PC-9 (cell line): ENCODE measurements around the gene ENPP6. TPM values are rescaled to one million over a fixed set of nuclear protein-coding genes. Genes with fewer than 3 reads are reported as not detected.

ENCODE experiments used
- BruUV-seq: library from RNA; stranded (reverse); fragments of 400-500 nt; replicated peaks from 2 replicates; lab custom pipeline; 2021; lab: Mats Ljungman, UMichigan
- CTCF ChIA-PET: fragments of 300-600 bp; sonication (Branson Sonifier 250); formaldehyde crosslinking; loops from one replicate; lab custom pipeline; 2022; ENCODE audit warnings: antibody characterized with exemption; lab: Charles Lee
- POLR2A ChIA-PET: fragments of 300-600 bp; sonication (Branson Sonifier 250); formaldehyde crosslinking; loops from one replicate; lab custom pipeline; 2022; ENCODE audit warnings: antibody characterized with exemption; ENCODE audit not compliant: unreplicated experiment; lab: Charles Lee
- DNase-seq, 2 experiments: peaks; one replicate each; pipeline versions ENCODE4 v3.0.0 to v3.0.0-alpha.2; 2015 to 2022; ENCODE audit warnings: mixed read lengths in 1 of 2
- H2AFZ ChIP-seq: fragments of 200-600 bp; sonication (generic); 2 replicates; pipeline ENCODE4 v1.8.1; 2017; ENCODE audit warnings: antibody characterized with exemption
- H3F3A ChIP-seq: fragments of 200-600 bp; sonication (generic); 2 replicates; pipeline ENCODE4 v1.8.1; 2017; ENCODE audit warnings: antibody characterized with exemption, mild to moderate bottlenecking, low read depth; ENCODE audit not compliant: insufficient read depth
- H3K27ac ChIP-seq: fragments of 200-600 bp; sonication (generic); 2 replicates; pipeline ENCODE4 v1.6.1; 2016; ENCODE audit warnings: mixed run types
- H3K27me3 ChIP-seq: fragments of 200-600 bp; sonication (generic); 2 replicates; pipeline ENCODE4 v1.6.1; 2016; ENCODE audit warnings: low read depth, mixed run types; ENCODE audit not compliant: insufficient read depth
- H3K36me3 ChIP-seq: fragments of 200-600 bp; sonication (generic); 2 replicates; pipeline ENCODE4 v1.6.1; 2016; ENCODE audit warnings: low read depth, mixed run types
- H3K4me1 ChIP-seq: fragments of 200-600 bp; sonication (generic); replicated peaks from 2 replicates; pipeline ENCODE4 v1.6.1; 2016; ENCODE audit warnings: mixed run types; ENCODE audit not compliant: insufficient read depth
- H3K4me2 ChIP-seq: fragments of 200-600 bp; sonication (generic); 2 replicates; pipeline ENCODE4 v1.6.1; 2017; ENCODE audit warnings: mixed run types
- H3K4me3 ChIP-seq: fragments of 200-600 bp; sonication (generic); 2 replicates; pipeline ENCODE4 v1.6.1; 2016; ENCODE audit warnings: mixed run types
- H3K79me2 ChIP-seq: fragments of 200-600 bp; sonication (generic); 2 replicates; pipeline ENCODE4 v1.6.1; 2017; ENCODE audit warnings: low read depth, mixed run types
- H3K9me2 ChIP-seq: fragments of 200-600 bp; sonication (generic); 2 replicates; pipeline ENCODE4 v1.8.1; 2017; ENCODE audit warnings: mild to moderate bottlenecking; ENCODE audit not compliant: insufficient read depth
- H3K9me3 ChIP-seq: fragments of 200-600 bp; sonication (generic); 2 replicates; pipeline ENCODE4 v1.8.1; 2016; ENCODE audit warnings: low read depth; ENCODE audit not compliant: insufficient read depth
- H4K20me1 ChIP-seq: fragments of 200-600 bp; sonication (generic); 2 replicates; pipeline ENCODE4 v1.8.1; 2017; ENCODE audit not compliant: insufficient read depth
- EZH2 ChIP-seq: fragments of 200-600 bp; sonication (generic); IDR thresholded peaks from 2 replicates; pipeline ENCODE4 v1.8.0; 2017; ENCODE audit warnings: antibody characterized with exemption, low read depth
- intact Hi-C: fragments of 100-400 bp; cut with micrococcal nuclease; formaldehyde crosslinking; loops from one replicate; pipeline ENCODE4 v1.10.0; 2022; ENCODE audit not compliant: unreplicated experiment
- total RNA-seq: library from RNA; stranded (reverse); gene quantifications from 2 replicates; pipeline ENCODE4 v1.2.3, GENCODE V29; 2021
- TF ChIP-seq, protein P1 (sequence below): fragments of 200-600 bp; sonication (generic); conservative IDR thresholded peaks from 2 replicates; pipeline ENCODE4 v1.6.1; 2017; ENCODE audit warnings: mixed run types, antibody characterized with exemption, mild to moderate bottlenecking, moderate library complexity

Gene ENPP6
- total RNA-seq, 1 experiment from 2014 or later = not detected

DNA sequence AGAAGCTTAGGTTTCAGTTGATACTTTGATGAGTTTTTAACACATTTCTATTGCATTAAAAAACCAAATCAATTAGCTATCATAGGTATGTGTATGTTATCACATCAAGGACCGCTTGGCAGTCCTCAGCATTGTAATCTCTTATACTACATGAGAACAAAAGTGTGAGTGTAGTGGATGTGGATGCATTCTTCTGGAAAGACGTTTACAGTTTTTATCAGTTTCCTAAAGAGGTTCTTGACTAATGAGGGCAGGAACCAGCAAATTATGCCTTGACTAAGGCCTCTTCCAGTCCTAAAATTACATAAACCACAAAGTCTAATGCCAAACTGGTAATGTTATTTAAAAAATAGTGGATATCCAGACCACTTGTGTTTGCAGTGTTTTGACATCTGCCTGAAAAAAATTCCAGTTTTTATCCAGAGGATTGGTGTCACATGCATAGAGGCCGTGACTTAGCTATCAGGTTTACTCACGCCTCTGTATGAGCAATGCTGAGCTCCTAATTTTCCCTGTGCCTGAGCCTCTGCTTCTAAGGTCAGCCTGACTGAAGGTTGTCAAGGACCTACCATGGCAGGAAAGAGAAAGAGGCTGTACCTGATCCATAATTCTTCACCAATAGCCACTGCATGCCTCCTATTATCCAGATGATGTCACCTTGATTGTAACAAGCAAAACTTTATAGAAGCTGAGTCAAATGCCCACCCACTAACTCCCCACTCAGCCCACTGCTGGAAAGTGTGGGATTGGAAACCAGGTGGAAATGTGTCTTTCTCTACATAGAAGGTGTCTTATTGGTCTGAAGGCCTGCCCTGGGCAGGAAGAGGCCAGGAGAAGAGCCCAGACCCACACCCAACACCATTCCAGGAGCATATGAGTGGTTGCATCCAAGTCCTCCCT lies 68.7 kb downstream of the ENPP6 start:
- H3K4me1 ChIP-seq = no peaks in the 10 kb centered on the region
- no peaks in the 10 kb centered on the region for H3K9me3 ChIP-seq
- no peaks in the 10 kb centered on the region for H3K9me2 ChIP-seq
- no peak overlapping the region for H3K4me2 ChIP-seq
- intact Hi-C loops = no loop called here
- TF ChIP-seq EZH2 = no peak
- TF ChIP-seq, protein P1, sequence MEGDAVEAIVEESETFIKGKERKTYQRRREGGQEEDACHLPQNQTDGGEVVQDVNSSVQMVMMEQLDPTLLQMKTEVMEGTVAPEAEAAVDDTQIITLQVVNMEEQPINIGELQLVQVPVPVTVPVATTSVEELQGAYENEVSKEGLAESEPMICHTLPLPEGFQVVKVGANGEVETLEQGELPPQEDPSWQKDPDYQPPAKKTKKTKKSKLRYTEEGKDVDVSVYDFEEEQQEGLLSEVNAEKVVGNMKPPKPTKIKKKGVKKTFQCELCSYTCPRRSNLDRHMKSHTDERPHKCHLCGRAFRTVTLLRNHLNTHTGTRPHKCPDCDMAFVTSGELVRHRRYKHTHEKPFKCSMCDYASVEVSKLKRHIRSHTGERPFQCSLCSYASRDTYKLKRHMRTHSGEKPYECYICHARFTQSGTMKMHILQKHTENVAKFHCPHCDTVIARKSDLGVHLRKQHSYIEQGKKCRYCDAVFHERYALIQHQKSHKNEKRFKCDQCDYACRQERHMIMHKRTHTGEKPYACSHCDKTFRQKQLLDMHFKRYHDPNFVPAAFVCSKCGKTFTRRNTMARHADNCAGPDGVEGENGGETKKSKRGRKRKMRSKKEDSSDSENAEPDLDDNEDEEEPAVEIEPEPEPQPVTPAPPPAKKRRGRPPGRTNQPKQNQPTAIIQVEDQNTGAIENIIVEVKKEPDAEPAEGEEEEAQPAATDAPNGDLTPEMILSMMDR = no peak
- no peak for DNase-seq
- no peak overlapping the region for H3K4me3 ChIP-seq
- H4K20me1 ChIP-seq = no peaks in the 10 kb centered on the region
- no peak overlapping the region for H2AFZ ChIP-seq
- no TSS peak for BruUV-seq
- CTCF ChIA-PET = no interaction called here
- H3K36me3 ChIP-seq = no peaks in the 10 kb centered on the region
- POLR2A ChIA-PET = no interaction called here
- H3F3A ChIP-seq = no peaks in the 10 kb centered on the region
- H3K79me2 ChIP-seq = no peaks in the 10 kb centered on the region
- H3K27me3 ChIP-seq = no peaks in the 10 kb centered on the region
- H3K27ac ChIP-seq = no peak overlapping the region

DNA sequence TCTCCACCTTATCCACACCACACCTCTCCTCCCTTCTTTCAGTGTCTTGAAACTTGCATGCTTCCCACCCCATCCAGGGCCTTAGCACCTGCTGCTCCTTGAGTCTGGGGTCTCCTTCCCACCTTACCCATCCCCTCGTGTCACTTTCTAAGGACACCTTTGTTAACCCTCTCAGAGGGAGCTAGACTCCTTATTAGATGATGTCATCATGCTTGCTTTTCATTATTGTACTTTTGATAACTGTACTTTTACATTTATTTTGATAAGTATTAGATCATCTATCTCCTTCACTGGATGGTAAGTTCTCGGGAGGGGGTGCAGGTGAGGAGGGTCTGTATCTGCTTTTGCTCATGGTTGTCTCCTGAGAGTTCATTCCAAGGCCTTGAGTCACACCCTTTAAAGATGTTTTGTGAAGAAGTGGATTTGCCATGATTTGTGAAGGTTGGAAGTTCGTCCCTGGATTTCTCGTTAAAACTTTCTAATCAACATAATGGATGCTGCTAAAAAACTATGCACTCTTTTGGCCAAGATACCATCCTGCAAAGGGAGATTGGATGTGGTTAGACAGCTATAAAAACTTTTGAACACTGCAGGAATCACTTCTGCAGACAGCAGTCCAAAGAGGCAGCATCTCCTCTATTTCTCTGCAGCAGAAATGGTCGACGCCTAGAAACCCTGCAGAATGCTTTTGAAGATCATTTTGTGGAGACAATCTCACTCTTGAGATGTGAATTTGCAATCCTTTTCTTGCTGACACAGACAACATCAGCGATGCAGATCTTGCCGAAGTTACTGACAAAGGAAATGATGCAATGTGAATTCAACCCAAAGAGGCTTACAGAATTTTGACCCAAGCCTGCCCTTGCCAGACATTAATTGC lies 69.6 kb downstream of the ENPP6 start:
- H3K27me3 ChIP-seq = no peaks in the 10 kb centered on the region
- DNase-seq = no peak
- no peaks in the 10 kb centered on the region for H3K9me3 ChIP-seq
- no peak overlapping the region for H3K4me2 ChIP-seq
- ChIA-PET POLR2A (interaction anchor here (0.6 kb wide), 1 partner anchor 1447 kb away, joined by 8 read pairs; no protein-coding TSS in a partner anchor), CTCF (no interaction called here)
- TF ChIP-seq, protein P1 = no peak
- TF ChIP-seq EZH2 = no peak
- no peak overlapping the region for H2AFZ ChIP-seq
- H3K36me3 ChIP-seq = no peaks in the 10 kb centered on the region
- intact Hi-C loops = no loop called here
- no peaks in the 10 kb centered on the region for H3K9me2 ChIP-seq
- no peaks in the 10 kb centered on the region for H3K79me2 ChIP-seq
- BruUV-seq = no TSS peak
- H3F3A ChIP-seq = no peaks in the 10 kb centered on the region
- H3K4me3 ChIP-seq = no peak overlapping the region
- no peaks in the 10 kb centered on the region for H4K20me1 ChIP-seq
- H3K4me1 ChIP-seq = no peaks in the 10 kb centered on the region
- H3K27ac ChIP-seq = no peak overlapping the region

DNA sequence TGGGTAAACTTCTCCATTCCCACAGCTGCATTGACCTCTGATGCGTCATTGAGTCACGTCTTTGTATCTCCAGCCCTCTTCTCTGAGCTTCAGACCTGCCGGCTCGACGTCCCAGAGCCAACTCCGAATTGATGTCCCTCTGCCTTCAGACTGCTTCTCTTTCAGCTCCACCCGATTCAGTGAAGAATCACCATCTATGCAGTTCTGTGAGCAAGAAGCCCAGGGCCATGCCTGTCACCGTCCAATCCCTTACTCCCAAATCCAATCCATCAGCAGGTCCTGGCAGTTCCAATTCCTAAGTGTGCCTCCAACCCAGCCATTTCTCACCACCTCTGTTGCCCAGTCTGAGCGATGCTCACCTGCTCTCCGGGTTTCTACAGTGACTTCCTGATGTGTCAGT lies 70.7 kb downstream of the ENPP6 start:
- Histone ChIP-seq H3K79me2 (no peaks in the 10 kb centered on the region), H4K20me1 (no peaks in the 10 kb centered on the region), H3K27me3 (no peaks in the 10 kb centered on the region), H3K27ac (no peak overlapping the region), H3F3A (no peaks in the 10 kb centered on the region), H3K9me2 (no peaks in the 10 kb centered on the region), H3K9me3 (no peaks in the 10 kb centered on the region), H3K4me2 (no peak overlapping the region), H3K4me3 (no peak overlapping the region), H3K36me3 (no peaks in the 10 kb centered on the region), H2AFZ (no peak overlapping the region), H3K4me1 (no peaks in the 10 kb centered on the region)
- ChIA-PET POLR2A (no interaction called here), CTCF (no interaction called here)
- no peak for TF ChIP-seq EZH2
- TF ChIP-seq, protein P1 = no peak
- no TSS peak for BruUV-seq
- DNase-seq = no peak
- intact Hi-C loops = no loop called here
